GM12891 (cell line): ENCODE data around the gene TAF4.

Experiments used
- PAX5 ChIP-seq: IDR thresholded peaks from 2 replicates; pipeline ENCODE4 v1.6.1; 2011; ENCODE audit warnings: low read length, moderate library complexity, mild to moderate bottlenecking; ENCODE audit not compliant: insufficient read depth, severe bottlenecking
- POLR2A ChIP-seq: IDR thresholded peaks from 2 replicates; pipeline ENCODE4 v1.6.1; 2011; ENCODE audit warnings: low read depth, low read length, control low read depth
- POLR2AphosphoS5 ChIP-seq: IDR thresholded peaks from 2 replicates; pipeline ENCODE4 v1.6.1; 2011; ENCODE audit warnings: low read depth, low read length, control low read depth
- POU2F2 ChIP-seq: IDR thresholded peaks from 2 replicates; pipeline ENCODE4 v1.6.1; 2011; ENCODE audit warnings: low read depth, mild to moderate bottlenecking, control low read depth, low read length, moderate library complexity
- SPI1 ChIP-seq: IDR thresholded peaks from 2 replicates; pipeline ENCODE4 v1.6.1; 2011; ENCODE audit warnings: low read depth, low read length, control low read depth
- TAF1 ChIP-seq: IDR thresholded peaks from 2 replicates; pipeline ENCODE4 v1.6.1; 2011; ENCODE audit warnings: low read depth, low read length, control low read depth

- TF ChIP-seq POLR2A (no peak), SPI1 (no peak), POLR2AphosphoS5 (no peak), TAF1 (no peak), POU2F2 (no peak), PAX5 (no peak)
Observed at GRCh38 chr20:62051546-62052255, 14.0 kb downstream of the TAF4 start.
